ENCODE data around the gene CD9. TPM values are rescaled to one million over a fixed set of nuclear protein-coding genes. Genes with fewer than 3 reads are reported as not detected.

The CD9 gene, protein sequence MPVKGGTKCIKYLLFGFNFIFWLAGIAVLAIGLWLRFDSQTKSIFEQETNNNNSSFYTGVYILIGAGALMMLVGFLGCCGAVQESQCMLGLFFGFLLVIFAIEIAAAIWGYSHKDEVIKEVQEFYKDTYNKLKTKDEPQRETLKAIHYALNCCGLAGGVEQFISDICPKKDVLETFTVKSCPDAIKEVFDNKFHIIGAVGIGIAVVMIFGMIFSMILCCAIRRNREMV
- 325 and 510 TPM in 2 replicates for total RNA-seq

GRCh38 chr12:6200256-6201212 lies at the start of gene CD9:
Gene CD9, plus strand, starts transcription at chr12:6200400. Its CDS starts 100 bp downstream, at chr12:6200500.

Other genes with a start within 250 kb of the CD9 start
- 1,726 and 3,902 TPM in 2 replicates for gene VWF, start 75.7 kb upstream of the CD9 start, total RNA-seq
- gene PLEKHG6, start 110.3 kb downstream of the CD9 start, total RNA-seq = under 0.01 TPM in 1 of 2 replicates, not detected in the other
- 39.7 and 60.5 TPM in 2 replicates for gene TNFRSF1A, start 141.7 kb downstream of the CD9 start, total RNA-seq
- 0.16 TPM in 1 of 2 replicates, not detected in the other for gene SCNN1A, start 175.2 kb downstream of the CD9 start, total RNA-seq
- gene LTBR, start 183.8 kb downstream of the CD9 start, total RNA-seq = 30.6 and 46.2 TPM in 2 replicates
- not detected in 2 replicates for gene CD27, start 244.6 kb downstream of the CD9 start, total RNA-seq

Data from bladder microvascular endothelial cell (primary cell).